Parathyroid adenoma (tissue), 2 donors: ENCODE data around the gene TSPAN7.

ENCODE experiments used
- H2AFZ ChIP-seq: fragments of 300-600 bp; sonication (generic); one replicate; pipeline ENCODE4 v1.7.0; 2017; ENCODE audit warnings: antibody characterized with exemption, mild to moderate bottlenecking
- H3K27ac ChIP-seq: fragments of 300-600 bp; sonication (generic); one replicate; pipeline ENCODE4 v1.7.0; 2017
- H3K27me3 ChIP-seq: fragments of 300-600 bp; sonication (generic); one replicate; pipeline ENCODE4 v1.7.0; 2017; ENCODE audit warnings: low read length; ENCODE audit not compliant: control insufficient read depth, insufficient read depth
- H3K36me3 ChIP-seq: fragments of 300-600 bp; sonication (generic); one replicate; pipeline ENCODE4 v1.7.0; 2017; ENCODE audit warnings: low read length; ENCODE audit not compliant: control insufficient read depth, insufficient read depth
- H3K4me1 ChIP-seq: fragments of 300-600 bp; sonication (generic); one replicate; pipeline ENCODE4 v1.7.0; 2017; ENCODE audit warnings: control low read depth
- H3K4me2 ChIP-seq: fragments of 300-600 bp; sonication (generic); one replicate; pipeline ENCODE4 v1.7.0; 2017; ENCODE audit warnings: low read length
- H3K4me3 ChIP-seq: fragments of 300-600 bp; sonication (generic); one replicate; pipeline ENCODE4 v1.7.0; 2017; ENCODE audit warnings: low read depth, low read length
- H3K79me2 ChIP-seq: fragments of 300-600 bp; sonication (generic); one replicate; pipeline ENCODE4 v1.7.0; 2017; ENCODE audit warnings: control low read depth
- H3K9ac ChIP-seq: fragments of 300-600 bp; sonication (generic); one replicate; pipeline ENCODE4 v1.7.0; 2017; ENCODE audit warnings: mild to moderate bottlenecking
- H3K9me3 ChIP-seq: fragments of 300-600 bp; sonication (generic); one replicate; pipeline ENCODE4 v1.7.0; 2017; ENCODE audit warnings: low read length; ENCODE audit not compliant: control insufficient read depth
- TF ChIP-seq, protein P1 (sequence below): fragments of 300-600 bp; sonication (generic); IDR thresholded peaks from one replicate; pipeline ENCODE4 v1.7.0; 2017; ENCODE audit warnings: antibody characterized with exemption, mild to moderate bottlenecking
- donor health status: primary hyperparathyroidism.

The TSPAN7 gene

DNA sequence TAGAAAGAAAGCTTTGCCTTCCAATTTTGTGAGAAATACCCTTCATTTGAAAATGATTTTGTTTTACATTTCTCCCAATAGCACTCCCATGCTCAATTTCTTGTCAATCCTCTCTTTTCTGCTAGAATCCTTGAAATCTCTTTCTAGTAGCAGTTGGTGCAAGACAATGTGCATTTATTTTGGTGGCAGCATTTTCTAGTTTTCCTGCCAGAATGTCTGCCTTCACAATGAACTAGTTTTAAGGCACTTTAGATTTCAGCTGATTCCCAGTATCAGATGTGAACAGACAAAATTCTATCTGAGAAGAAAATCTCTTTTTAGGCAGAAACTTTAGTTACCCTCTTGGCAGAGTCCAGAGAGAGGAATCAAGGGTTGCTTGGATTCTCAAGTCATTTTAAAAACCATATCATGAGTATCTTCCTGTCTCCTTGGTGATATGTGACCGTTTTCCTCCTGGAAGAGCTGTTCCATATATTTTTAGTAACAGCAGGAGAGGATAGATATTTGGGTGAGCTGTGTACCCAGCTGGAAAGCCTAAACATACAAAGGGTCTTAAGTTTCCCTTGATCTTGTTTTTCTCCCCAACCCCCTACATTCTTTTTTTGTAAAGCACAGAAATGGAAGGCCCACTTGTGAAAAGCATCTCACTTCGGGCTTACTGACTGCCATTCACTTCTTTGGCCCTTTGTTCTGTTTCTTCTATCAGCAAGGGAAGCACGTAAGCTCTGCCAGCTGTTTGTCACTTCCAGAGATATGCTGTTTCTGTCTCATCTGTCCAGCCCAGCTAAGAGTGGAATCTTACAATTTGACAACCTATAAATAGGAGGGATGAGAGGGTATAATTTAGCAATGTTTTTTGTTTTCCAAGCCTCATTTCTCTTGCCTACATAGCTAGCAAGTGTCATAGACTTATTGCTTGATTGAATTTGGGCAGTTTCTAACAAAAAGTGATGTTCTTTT is 38.7 kb downstream of the TSPAN7 start:
- no peak overlapping the region for H2AFZ ChIP-seq

DNA sequence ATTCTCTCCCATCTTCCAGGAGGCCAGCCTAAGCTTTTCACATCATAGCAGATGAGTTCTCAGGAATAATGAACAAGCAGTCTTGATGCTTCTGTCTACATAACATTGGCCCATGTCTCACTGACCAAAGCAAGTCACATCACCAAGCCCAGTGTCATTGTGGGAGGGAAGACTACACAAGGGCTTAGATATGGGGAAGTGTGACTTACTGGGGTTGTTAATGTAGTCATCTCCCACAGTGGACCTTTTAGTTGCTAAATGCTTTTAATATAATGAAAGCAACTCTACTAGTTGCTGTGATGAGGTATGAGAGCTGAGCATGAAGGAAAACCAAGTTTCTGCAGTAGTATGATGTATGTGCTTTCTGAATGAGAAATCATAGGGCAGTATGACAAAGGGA is 40.5 kb downstream of the TSPAN7 start:
- Histone ChIP-seq H3K36me3 (no peaks in the 10 kb centered on the region), H3K9ac (no peak overlapping the region), H3K27me3 (no peaks in the 10 kb centered on the region), H3K79me2 (no peaks in the 10 kb centered on the region), H3K9me3 (no peaks in the 10 kb centered on the region), H2AFZ (no peak overlapping the region), H3K4me3 (no peak overlapping the region), H3K4me1 (no peaks in the 10 kb centered on the region), H3K4me2 (no peak overlapping the region), H3K27ac (no peak overlapping the region)
- TF ChIP-seq, protein P1, sequence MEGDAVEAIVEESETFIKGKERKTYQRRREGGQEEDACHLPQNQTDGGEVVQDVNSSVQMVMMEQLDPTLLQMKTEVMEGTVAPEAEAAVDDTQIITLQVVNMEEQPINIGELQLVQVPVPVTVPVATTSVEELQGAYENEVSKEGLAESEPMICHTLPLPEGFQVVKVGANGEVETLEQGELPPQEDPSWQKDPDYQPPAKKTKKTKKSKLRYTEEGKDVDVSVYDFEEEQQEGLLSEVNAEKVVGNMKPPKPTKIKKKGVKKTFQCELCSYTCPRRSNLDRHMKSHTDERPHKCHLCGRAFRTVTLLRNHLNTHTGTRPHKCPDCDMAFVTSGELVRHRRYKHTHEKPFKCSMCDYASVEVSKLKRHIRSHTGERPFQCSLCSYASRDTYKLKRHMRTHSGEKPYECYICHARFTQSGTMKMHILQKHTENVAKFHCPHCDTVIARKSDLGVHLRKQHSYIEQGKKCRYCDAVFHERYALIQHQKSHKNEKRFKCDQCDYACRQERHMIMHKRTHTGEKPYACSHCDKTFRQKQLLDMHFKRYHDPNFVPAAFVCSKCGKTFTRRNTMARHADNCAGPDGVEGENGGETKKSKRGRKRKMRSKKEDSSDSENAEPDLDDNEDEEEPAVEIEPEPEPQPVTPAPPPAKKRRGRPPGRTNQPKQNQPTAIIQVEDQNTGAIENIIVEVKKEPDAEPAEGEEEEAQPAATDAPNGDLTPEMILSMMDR, result no peak

More for the DNA sequence above, 38.7 kb downstream of the TSPAN7 start:
- Histone ChIP-seq H3K4me2 (no peak overlapping the region), H3K27me3 (no peaks in the 10 kb centered on the region), H3K79me2 (no peaks in the 10 kb centered on the region), H3K4me1 (no peaks in the 10 kb centered on the region), H3K9ac (no peak overlapping the region), H3K4me3 (no peak overlapping the region), H3K36me3 (no peaks in the 10 kb centered on the region), H3K27ac (no peak overlapping the region), H3K9me3 (no peaks in the 10 kb centered on the region)
- TF ChIP-seq, protein P1, result no peak

DNA sequence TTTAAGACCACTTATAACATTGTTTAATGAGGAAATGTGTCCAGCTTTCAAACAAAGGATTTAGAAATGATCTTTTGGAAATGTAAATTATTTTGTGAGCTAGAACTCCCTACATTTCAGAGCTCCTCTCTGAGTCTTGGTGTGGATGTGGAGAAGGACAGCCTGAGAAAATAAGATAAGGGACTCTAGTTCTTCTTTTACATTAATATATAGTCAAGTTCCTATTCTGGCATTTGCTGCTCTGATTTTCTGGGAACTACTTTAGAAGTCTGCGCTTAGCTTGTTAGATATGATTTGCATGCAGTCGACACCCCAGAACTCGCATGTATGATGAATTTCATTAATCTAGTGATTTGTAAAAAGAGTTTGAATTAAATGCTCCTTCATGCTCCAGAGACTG is 45.5 kb downstream of the TSPAN7 start:
- Histone ChIP-seq H3K27ac (no peak overlapping the region), H3K9me3 (no peaks in the 10 kb centered on the region), H3K27me3 (no peaks in the 10 kb centered on the region), H3K79me2 (no peaks in the 10 kb centered on the region), H3K36me3 (no peaks in the 10 kb centered on the region), H3K4me1 (no peaks in the 10 kb centered on the region), H3K9ac (no peak overlapping the region), H3K4me3 (no peak overlapping the region), H2AFZ (no peak overlapping the region), H3K4me2 (no peak overlapping the region)
- TF ChIP-seq, protein P1, result no peak

DNA sequence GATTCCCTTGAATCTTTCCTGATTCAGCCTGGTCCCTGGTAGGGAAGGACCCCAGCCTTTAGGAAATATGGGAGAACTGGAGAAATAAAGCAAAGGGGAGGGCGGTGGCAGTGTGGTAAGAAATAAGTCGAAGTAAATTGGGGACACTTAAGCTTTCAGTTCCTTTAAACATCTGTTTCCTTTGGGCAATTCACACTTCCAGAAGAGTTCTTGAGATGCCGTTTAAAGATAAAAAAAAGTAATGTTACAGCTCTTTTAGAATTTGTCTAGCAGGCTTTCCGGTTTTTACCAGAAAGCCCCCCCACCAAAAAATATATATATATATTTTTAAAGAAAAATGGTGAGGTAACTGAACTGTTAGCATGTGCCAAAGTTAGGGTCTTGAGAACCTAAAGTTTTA is 46.6 kb downstream of the TSPAN7 start:
- Histone ChIP-seq H3K9ac (no peak overlapping the region), H3K36me3 (no peaks in the 10 kb centered on the region), H2AFZ (no peak overlapping the region), H3K9me3 (no peaks in the 10 kb centered on the region), H3K4me2 (no peak overlapping the region), H3K27ac (no peak overlapping the region), H3K4me1 (no peaks in the 10 kb centered on the region), H3K79me2 (no peaks in the 10 kb centered on the region), H3K4me3 (no peak overlapping the region), H3K27me3 (no peaks in the 10 kb centered on the region)
- TF ChIP-seq, protein P1, result no peak
